Measurements from ENCODE around the gene SLC9A4.
A peak's percentile ranks its signal among the peaks of the same experiment; 100 is the strongest.

SLC9A4 gene

DNA sequence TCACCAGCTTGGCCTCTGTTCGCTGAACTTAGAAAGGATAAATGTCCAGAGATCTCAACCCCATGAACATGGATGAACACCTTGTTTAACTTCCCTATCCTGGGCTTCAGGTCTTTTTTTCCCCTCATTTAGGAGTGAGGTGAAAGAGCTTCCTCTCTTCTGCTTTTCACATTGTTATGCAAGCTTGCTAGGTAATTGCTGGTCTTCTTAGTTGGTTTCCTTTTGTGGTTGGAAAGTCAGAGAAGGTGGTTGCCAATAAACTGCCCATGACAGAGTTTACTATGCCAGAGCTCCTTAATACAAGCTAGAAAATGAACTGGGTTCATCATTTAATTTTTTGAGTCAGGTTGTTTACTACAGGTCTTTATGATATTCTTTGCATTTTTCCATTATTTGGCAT lies 16.6 kb downstream of the SLC9A4 start:
- DNase-seq (ENCODE audit: insufficient read length, low spot score) (no peak), FAIRE-seq (no peak)

DNA sequence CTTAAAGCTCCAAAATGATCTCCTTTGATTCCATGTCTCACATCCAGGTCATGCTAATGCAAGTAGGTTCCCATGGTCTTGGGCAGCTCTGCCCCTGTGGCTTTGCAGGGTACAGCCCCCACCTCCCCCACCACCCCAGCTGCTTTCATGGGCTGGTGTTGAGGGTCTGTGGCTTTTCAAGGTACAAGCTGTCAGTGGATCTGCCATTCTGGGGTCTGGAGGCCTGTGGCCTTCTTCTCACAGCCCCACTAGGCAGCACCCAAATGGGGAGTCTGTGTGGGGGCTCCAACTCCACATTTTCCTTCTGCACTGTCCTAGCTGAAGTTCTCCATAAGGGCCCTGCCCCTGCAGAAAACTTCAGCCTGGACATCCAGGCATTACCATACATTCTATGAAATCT lies 19.0 kb downstream of the SLC9A4 start:
- no peak for FAIRE-seq
- DNase-seq (ENCODE audit: insufficient read length, low spot score) = no peak

DNA sequence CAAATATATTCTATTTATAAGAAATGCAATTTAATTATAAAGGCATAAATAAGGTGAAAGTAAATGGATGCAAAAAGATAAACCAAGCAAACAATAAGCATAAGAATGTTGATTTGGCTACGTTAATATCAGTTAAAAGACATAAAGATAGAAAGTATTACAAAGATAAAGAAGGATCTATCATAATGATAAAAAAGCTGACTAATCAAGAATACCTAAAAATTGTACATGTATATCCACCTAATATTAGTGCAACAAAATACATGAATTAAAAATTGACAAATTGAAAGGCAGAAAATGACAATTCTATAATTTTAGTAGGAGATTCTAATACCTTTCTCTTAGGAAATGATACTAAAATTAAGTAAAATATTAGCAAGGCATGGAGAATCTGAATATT lies 21.5 kb downstream of the SLC9A4 start:
- DNase-seq (ENCODE audit: insufficient read length, low spot score) = no peak
- no peak for FAIRE-seq

DNA sequence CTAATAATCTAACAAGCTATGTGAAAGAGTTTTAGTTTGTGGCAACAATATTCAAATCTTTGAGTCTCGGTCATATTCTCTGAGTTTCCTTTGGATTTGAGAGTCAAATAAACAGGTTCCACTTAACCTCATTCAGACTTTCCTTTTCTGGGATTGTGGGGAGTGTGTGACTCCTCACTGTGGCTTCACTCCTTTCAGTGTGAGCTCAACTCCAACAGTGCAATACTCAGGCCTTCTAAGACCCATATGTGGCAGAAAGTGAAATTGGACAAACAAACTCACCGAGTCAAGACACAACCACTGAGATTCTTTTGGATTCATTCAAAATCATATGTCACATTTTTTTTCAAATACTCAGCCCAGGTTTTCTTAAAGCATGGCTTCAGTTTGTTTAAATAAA lies 25.4 kb downstream of the SLC9A4 start:
- DNase-seq (ENCODE audit: insufficient read length, low spot score) (no peak), FAIRE-seq (no peak)

DNA sequence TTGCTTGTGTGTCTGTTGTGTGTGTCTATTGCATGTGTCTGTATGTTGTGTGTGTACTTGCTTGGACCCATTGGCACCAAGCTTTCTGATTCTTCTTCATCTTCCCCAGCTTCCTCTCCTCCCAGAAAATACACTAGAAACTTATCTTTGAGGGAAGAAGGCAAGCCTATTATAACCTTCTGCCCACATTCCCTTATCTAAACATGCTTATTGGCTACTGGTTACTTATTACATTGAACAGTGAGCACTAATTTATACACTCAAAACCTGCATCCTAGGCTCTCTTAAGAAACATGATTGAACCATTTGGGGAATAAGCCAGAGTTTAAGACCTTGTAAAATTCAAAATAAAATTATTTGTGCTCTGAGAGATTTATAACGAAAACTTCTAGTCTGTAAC lies 26.5 kb downstream of the SLC9A4 start:
- FAIRE-seq = no peak

DNA sequence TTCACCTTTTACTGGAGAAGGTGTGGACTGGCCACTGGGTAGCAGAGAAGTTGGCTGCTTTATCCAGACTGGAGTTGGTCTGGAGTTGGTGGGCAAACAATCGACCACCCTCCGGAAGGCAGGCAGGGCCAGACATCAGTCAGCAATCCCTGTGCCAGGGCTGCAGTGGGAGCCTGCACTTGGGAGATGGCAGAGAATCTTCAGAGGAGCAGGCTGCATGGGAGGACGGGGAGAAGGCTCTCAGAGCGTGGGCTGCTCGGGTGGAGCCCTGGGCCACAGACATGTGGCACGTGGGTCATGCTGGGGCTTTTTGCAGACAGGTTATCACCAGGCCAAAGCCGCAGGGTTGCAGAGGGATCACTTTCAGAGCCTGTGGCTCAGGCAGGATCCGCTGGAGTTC lies 29.6 kb downstream of the SLC9A4 start:
- no peak for FAIRE-seq
- DNase-seq (ENCODE audit: insufficient read length, low spot score) = no peak

More for the DNA sequence above, 26.5 kb downstream of the SLC9A4 start:
- no peak for DNase-seq (ENCODE audit: insufficient read length, low spot score)

DNA sequence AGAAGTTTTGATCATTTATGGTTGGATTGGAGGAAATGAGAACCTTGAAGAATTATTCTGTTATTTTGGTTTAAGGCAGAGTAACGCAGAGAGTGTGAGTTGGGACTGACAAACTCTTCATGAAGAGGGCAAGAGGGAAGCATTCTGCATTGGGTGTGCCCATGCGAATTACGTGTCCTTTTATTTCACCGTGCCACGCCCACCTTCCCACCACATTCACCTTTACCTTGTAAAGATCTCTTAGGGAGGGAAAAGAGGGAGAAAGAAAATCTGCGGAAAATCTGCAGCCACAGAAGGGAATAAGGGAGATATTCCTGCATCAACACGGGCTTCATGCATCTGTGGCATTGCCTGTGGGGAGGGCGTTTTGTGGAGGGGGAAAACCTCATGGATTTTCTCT lies 31.8 kb downstream of the SLC9A4 start:
- FAIRE-seq (no peak), DNase-seq (ENCODE audit: insufficient read length, low spot score) (no peak)

DNA sequence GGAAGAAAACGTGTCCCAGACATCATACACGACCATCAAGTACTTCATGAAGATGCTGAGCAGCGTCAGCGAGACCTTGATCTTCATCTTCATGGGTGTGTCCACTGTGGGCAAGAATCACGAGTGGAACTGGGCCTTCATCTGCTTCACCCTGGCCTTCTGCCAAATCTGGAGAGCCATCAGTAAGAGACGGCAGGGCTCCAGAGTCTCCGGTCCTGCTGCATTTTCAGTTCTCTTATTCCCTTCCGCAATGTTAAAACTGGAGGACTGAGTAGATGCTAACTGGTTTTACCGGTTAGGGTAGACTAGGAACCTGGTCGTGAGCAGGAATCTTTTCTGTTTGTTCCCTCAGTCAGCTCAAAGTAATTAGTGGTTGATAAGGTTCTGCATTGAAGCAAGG lies 32.3 kb downstream of the SLC9A4 start:
- no peak for FAIRE-seq
- DNase-seq (ENCODE audit: insufficient read length, low spot score) = no peak

DNA sequence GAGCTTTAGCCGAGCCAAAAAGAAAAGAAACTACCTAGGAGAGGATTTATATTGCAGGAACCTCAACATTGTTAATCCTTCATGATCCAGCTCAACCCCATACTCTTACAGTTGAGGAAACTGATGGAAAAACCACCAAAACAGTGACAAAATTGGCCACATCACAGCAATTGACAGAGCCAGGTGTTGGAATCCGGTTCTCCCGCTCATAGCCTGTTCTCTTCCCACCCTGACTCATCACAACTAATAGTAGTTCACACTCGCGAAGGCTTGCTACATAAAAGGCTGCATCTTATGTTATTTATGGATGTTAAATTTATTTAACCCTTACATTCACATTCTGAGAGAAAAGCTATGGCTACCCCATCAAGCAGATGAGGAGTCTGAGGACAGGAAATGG lies 33.7 kb downstream of the SLC9A4 start:
- no peak for DNase-seq (ENCODE audit: insufficient read length, low spot score)
- FAIRE-seq = no peak

DNA sequence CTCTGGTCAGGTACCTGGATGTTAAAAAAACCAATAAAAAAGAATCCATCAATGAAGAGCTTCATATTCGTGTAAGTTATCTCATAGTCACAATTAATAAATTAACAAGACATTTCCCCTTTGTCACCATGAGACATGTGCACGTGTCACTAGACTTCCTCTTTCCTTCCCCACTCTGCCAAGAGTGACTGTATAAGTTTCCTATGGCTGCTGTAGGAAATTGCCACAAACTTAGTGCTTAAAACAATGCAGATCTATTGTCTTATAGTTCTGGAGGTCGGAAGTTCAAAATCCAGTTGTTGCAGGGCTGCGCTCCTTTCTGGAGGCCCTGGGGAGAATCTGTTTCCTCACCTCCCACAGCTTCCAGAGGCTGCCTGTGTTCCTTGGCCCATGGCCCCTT lies 35.8 kb downstream of the SLC9A4 start:
- DNase-seq (ENCODE audit: insufficient read length, low spot score) (no peak), FAIRE-seq (no peak)

DNA sequence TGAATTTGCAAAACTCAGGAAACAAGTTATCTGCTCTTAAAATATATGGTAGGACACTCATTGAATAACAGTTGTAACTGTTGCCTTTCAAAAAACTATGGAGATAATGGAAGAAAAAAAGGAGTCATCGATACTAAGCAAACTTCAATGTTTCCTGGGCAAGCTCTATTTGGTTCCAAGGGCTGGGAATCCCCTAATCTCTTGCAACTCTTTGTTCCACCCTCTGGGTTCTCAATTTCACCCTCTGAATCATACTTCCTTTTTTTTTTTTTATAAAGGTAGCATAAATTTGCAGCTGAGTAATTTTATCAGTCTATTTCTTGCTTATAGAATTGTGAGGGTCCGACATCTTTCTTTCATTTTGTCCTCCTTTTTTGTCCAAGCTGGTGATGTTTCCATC lies 36.7 kb downstream of the SLC9A4 start:
- DNase-seq (ENCODE audit: insufficient read length, low spot score) (no peak), FAIRE-seq (no peak)

DNA sequence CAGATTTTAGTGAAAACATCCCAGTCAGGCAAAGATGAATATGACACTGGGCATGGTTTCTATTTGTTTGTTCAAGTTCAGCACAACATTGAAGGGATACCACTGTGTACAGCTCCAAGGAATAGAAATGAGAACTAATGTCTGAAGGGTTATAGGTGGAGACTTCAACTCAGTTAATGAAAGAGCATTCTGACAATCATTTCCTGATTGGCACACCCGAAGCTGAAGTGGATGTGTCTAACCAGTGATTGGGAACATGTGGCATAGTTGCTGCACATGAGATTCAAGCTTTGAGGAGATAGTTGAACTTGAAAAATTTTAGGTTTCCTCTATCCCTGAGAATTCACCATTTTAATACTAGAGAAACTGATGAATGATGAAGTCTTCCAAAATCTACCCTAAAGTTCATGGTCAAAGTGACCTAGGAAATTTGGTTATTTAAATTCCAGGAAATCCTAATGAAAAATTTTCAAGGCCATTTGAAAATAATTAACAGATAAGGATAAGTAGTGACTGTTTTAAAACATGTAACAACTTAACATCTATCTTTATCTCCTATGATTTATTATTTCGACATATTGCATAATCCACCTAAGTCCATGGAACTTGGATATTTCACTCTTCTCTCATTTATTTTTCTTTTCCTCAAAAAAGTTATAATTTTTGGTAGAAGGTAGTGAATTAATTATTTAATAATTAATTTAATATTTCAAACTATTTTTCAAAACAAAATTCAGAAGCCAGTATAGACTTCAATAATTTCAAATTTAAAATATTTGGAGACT lies 38.0 kb downstream of the SLC9A4 start:
- FAIRE-seq = no peak
- DNase-seq (ENCODE audit: insufficient read length, low spot score) = no peak

DNA sequence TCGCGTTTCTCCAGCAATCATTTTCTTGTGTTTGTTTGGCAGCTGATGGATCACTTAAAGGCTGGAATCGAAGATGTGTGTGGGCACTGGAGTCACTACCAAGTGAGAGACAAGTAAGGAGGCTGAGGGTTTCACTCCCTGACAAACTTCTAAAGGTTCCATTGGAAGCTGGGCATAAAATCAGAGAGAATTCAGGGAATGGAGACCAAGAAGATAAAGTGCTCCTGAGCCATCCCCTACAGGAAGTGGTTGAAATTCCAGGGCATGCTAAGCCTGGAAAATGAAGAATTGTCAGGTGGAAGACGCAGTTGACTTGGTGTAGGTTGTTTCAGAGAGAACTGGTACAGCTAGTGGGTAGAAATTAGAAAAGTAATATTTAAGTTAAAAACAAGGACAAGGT lies 39.1 kb downstream of the SLC9A4 start:
- DNase-seq (ENCODE audit: insufficient read length, low spot score) = no peak
- FAIRE-seq = no peak

DNA sequence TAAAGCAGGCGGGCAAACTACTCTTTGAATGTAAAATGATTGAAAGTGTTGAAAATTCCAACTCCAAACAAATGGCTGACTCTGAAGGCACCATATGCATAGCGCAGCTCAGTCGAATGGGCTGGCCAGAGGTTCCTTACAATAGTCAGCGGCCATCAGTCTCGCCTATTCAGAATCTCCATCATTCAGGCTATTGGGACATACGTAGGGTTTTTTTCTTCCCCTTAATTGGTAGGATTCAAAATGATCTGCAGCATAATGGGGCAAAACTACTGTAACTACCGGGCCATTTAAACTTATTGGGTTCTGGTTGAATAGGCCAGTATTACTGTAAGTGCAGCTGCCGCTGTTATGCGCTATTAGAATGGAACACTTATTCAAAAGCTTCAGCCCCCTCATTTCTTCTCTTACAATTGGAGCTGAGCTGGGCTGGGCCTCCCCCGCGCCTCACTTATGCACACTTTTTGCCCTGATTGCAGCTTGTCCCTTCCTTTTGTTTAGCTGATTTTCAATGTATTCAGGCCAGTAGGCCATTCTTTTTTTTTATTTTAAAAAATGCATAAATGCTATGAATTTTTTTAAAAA lies 40.4 kb downstream of the SLC9A4 start:
- DNase-seq (ENCODE audit: insufficient read length, low spot score) (no peak), FAIRE-seq (no peak)

DNA sequence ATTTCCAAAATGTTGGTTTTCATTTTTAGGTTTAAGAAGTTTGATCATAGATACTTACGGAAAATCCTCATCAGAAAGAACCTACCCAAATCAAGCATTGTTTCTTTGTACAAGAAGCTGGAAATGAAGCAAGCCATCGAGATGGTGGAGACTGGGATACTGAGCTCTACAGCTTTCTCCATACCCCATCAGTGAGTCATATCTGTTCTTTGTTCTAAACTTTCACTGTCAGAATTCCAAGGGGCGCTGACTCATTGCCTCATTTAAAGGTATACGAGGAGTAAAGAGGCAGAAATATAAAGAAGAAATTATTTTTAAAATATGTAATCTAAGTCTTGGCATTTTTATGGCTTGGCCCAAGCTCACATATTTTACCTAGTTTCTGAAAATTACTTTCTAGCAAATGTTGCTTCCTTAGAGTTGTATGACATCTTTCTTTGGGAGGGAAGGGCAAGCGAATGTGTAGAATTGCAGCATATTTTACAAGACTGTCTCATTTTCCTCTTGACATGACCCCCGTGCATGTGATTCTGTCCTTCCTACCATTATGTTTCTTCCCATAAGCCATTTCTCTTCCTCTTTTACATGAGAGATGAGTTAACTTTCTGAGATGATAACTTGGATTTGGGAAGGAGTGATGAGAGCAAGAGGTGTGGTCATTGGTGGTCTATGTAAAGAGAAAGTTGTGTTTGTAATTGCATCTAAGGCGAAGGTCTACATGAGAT lies 41.2 kb downstream of the SLC9A4 start:
- DNase-seq (ENCODE audit: insufficient read length, low spot score) = no peak
- no peak for FAIRE-seq

DNA sequence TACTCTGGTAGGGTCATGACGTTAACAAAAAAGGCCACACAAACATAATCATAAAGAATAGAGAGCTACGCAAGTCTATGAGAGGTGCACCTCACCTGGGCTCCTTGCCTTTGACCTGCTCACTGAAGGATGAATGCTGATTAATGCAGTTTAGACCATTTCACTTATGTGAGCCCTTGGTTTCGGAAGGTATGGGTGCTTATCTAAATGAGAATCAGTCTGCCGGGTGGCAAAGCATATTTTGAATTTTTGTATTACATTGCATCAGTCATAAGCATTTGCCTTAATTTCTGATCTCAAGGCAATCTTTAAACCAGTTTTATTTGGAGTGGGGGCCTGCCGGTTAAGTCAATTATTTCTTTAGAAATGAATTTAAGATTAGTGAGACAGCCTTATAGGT lies 42.8 kb downstream of the SLC9A4 start:
- DNase-seq (ENCODE audit: insufficient read length, low spot score) = no peak
- FAIRE-seq = no peak

DNA sequence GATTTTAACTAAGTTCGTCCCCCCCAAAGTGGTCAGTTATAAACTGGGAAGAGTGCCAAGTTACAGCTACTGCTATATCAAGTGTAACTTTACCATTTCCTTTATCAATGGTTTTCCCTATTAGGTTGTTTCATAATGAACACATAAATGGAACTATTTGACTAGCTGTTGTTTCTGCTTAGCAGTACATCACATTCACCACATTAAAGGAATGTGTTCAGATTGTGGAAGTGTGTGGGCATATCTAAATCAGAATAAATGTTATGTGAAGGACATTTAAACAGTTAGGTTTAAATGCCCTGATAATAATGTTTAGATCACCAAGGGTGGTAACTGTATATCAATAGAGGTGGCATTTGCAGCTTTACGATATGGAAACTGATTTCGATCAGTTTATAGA lies 45.1 kb downstream of the SLC9A4 start:
- DNase-seq (ENCODE audit: insufficient read length, low spot score) = no peak
- FAIRE-seq = no peak

DNA sequence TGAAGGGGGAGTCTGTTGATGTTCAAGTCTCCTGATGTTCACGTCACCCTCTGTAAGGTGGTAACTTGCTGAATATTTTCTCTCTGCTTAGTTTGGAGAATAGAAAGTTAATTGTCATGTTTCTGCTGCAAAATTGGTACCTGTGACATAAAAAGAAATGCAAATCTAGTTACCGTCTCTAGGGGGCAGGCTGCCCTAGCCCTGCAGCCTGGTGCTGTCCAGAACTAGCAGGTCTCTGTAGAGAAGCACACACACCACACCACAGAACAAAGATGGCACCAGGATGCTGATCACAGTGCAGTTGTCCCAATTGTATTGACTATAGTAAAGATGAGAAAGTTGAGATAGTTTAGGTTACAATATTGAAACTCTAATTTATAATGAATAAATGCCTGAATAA lies 47.0 kb downstream of the SLC9A4 start:
- DNase-seq (ENCODE audit: insufficient read length, low spot score) (peak; percentile 4), FAIRE-seq (no peak)

DNA sequence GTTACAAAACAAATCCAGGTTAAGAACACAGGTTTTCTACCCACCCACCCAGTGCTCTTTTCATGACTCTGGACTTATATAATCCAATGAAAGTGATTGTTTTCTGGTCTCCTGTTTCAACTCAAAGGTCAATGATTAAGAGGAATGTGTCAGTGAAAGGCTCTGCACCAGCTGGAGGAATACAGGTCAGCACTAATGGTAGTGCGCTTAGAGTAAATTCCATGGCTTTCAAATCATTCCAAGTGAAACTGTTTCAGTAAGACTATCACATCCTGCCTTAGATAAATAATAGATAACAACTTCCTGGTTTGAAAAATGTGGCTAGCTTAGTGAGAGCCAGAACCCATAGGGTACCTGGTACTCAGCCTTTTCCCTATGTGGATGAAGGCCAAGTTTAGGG lies 47.8 kb downstream of the SLC9A4 start:
- DNase-seq (ENCODE audit: insufficient read length, low spot score) (no peak), FAIRE-seq (no peak)

DNA sequence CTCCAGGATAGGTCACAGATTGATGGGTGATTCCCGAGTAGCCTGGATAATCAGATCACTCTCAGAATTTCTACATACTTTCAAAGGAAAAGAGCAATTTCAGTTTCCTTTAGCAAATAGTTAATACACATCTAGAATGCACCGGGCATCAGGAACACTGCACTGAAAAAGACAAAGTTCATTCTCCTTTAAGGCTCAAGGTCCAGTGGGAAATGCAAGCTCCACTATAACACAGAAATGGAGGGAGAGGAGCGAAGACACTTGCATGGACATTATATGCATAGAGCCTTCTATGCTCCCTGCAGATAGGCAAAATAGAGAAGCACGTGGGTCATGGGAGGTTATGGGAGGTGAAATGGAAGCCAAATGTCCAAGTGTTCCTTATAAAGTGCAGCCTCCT lies 49.1 kb downstream of the SLC9A4 start:
- FAIRE-seq (no peak), DNase-seq (ENCODE audit: insufficient read length, low spot score) (no peak)

DNA sequence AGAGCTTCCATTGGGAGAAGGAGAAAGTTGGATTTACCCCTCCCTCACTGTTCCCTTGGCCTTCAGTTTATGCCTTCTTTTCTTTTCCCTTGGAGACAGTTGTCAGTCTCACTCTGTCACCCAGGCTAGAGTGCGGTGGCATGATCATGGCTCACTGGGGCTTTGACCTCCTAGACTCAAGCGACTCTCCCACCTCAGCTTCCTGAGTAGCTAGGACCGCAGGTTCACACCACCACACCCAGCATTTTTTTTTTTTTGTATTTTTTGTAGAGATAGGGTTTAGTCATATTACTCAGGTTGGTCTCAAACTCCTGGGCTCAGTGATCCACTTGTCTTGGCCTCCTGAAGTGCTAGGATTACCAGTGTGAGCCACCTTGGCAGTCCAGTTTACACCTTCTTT lies 49.9 kb downstream of the SLC9A4 start:
- no peak for DNase-seq (ENCODE audit: insufficient read length, low spot score)
- FAIRE-seq = no peak

DNA sequence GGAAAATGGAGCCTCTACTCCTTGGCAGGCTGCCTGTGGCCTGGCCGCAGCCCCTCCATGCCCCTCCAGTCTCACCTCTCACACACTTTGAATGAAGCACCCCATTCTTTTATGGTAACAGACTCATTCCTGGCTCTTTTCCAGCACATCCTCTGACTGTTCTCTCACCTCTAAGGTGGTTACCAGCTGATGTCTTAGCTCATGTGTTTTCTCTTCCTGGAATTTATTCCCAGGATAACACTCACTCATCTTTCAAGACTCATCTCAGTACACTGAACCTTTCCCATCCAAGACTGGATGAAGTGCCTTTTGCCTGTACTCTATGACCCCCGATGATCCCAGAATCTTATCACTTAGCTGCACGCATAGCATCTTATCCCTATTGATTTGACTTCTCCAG lies 50.6 kb downstream of the SLC9A4 start:
- no peak for DNase-seq (ENCODE audit: insufficient read length, low spot score)

More for the DNA sequence above, 50.6 kb downstream of the SLC9A4 start:
- FAIRE-seq = no peak
